Natural killer cell treated with Interleukin-12 subunit alpha and Interleukin-12 subunit beta and Interleukin-15 and Interleukin-18, amount 100 ng/mL, for 72 hours (primary cell): ENCODE results near the gene VSX1. TPM values are rescaled to one million over a fixed set of nuclear protein-coding genes. Genes with fewer than 3 reads are reported as not detected.

Source experiments
- ATAC-seq, 2 donors: fragments of 150-1000 bp; cut with Tn5 transposase in 1 of 2; sonication (Bioruptor Pico), chemical (Tn5 transposase) in 1 of 2; 2 replicates each; pipeline ENCODE4 v1.10.0; 2021
- DNase-seq: peaks from one replicate; pipeline ENCODE4 v3.0.0; 2022; ENCODE audit warnings: low spot score
- H3K27ac Mint-ChIP-seq, 2 donors: 1 replicate in 1 of 2; 2 replicates in 1 of 2; pipeline ENCODE4 v1.8.0; 2022; ENCODE audit warnings: mixed read lengths in 2 of 2, mild to moderate bottlenecking in 1 of 2, moderate library complexity in 1 of 2
- H3K27me3 Mint-ChIP-seq, 2 donors: 1 replicate in 1 of 2; 2 replicates in 1 of 2; pipeline ENCODE4 v1.8.0; 2022; ENCODE audit warnings: mixed read lengths in 2 of 2
- H3K36me3 Mint-ChIP-seq: one replicate; pipeline ENCODE4 v1.8.0; 2022; ENCODE audit warnings: mixed read lengths
- H3K4me1 Mint-ChIP-seq, 2 donors: 1 replicate in 1 of 2; 2 replicates in 1 of 2; pipeline ENCODE4 v1.8.0; 2022; ENCODE audit warnings: low read depth in 2 of 2, mixed read lengths in 2 of 2, mild to moderate bottlenecking in 1 of 2
- H3K4me3 Mint-ChIP-seq: one replicate; pipeline ENCODE4 v1.8.0; 2022; ENCODE audit warnings: mixed read lengths
- H3K9me3 Mint-ChIP-seq: 2 replicates; pipeline ENCODE4 v1.8.0; 2022; ENCODE audit warnings: mixed read lengths
- total RNA-seq, 2 donors: library from RNA; stranded (reverse); gene quantifications; one replicate each; pipeline ENCODE4 v1.2.3, GENCODE V29; 2022

VSX1 gene
- total RNA-seq, 2 donors from 2014 or later, result not detected

DNA sequence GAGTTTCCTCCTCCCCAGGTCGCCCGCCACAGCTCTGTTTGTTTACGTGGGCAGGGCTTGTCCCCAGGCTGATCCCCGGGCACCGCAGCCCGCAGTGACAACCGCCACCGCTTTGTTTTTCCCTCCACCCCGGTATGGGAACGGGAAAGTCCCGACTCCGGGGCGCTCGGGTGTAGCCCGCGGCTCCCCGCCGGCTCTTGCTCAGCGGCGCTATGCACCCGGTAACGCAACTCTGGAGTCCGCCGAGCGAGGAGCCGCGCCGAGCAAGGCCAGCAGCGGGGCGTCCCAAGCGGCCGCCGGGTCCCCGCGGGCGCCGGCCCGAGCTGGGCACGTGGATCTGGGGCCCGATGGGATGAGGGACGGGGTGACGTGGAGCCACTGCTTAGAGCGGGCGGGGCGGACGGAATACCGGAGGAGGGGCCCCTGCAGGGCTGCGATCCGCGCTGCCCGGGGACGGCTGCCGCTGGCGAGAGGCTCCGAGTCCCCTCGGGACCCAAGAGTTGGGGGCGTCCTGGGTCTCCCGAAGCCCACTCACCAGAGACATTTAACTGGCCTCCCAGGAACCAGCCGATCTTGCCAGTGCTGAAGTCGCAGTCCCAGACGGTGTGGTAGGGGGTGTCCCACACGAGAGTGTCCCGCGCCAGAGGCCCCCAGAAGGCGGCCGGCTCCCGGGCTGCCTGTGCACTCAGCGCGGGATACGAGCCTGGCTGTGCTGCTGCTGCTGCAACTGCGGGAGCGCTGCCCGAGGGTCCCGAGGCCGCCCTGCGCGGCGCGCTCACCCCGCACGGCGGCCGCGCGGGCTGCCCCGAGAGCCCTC, 24.5 kb downstream of the VSX1 start:
- peak; percentile 90 for DNase-seq
- H3K4me1 Mint-ChIP-seq, result peaks cover 28 to 36% of the 10 kb centered on the region in 2 donors
- peak overlapping the region; percentile 78 for H3K4me3 Mint-ChIP-seq
- peak; percentile 74 to 85 for ATAC-seq
- H3K36me3 Mint-ChIP-seq, result no peaks in the 10 kb centered on the region
- peaks cover 6 to 16% of the 10 kb centered on the region in 2 donors for H3K27me3 Mint-ChIP-seq
- no peaks in the 10 kb centered on the region for H3K9me3 Mint-ChIP-seq
- peak overlapping the region; percentile 56 to 62 for H3K27ac Mint-ChIP-seq

DNA sequence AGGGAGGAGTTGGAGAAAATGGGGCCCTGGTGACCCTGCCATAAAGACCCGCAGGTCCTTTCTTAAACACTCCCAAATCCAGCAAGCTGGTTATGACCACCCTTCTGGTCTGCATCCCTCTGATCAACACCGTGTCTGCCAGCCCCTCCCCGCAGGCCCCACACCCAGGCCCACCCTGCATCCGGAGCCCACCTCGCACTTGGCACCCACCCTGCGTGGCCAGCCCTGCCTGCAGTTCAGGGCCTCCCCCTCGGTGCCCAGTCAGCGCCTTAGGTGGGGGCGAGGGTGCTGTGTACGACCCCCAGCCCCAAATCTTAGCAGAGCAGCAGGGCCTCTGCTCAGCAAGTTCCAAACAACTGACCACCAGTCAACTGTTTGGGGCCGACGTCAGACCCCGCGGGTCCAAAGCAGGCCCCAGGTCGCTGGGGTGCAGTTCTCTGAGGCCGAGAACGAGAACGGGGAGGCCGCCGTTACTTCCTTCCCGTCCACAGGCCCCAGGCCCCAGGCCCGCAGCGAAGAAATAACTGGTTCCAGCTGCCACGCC, 25.2 kb downstream of the VSX1 start:
- Mint-ChIP-seq H3K27ac (peak overlapping the region; percentile 56 to 62), H3K9me3 (no peaks in the 10 kb centered on the region), H3K4me1 (peaks cover 33 to 42% of the 10 kb centered on the region in 2 donors), H3K36me3 (no peaks in the 10 kb centered on the region), H3K27me3 (peaks cover 6 to 16% of the 10 kb centered on the region in 2 donors), H3K4me3 (peak overlapping the region; percentile 78)
- ATAC-seq (peak in 1 of 2 donors; percentile 1), DNase-seq (no peak)

DNA sequence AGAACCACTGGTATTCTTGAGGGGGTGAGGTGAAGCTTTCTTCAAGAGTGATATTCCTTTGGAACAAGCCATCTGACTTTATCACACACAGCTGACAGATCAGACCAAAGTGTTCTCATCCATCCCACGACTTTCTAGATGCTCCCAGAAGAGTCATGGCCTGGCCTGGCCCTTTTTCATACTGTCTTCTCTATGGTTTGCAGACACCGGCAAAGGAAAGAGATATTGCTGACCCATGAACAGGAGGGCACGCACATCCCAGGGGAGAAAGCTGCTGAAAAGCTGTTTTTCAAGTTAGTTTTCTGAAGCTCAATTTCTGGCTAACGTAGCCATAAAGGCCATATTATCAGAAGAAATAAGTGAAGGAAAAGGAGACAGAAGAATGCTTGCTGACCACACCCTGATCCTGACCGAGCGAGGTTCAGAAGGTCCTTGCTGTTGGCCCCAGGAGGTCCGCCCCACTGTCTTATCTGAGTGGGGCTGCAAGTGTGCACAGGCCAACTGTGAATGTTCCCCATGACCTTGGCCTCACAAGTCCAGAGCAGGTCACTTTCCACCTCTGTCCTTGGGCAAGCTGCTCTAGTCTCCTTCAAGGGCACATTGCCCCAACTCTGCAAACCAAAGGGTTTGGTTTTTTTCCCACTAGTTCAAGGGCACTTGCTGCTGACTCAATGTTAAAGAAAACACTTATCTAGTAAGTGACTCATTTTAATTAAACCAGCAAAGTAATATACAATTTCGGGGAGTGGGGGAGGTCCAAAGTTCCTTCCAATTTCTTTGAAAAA, 26.0 kb downstream of the VSX1 start:
- Mint-ChIP-seq H3K9me3 (no peaks in the 10 kb centered on the region), H3K4me1 (peaks cover 40 to 50% of the 10 kb centered on the region in 2 donors), H3K4me3 (peak overlapping the region; percentile 78), H3K36me3 (no peaks in the 10 kb centered on the region), H3K27me3 (peaks cover 6 to 8% of the 10 kb centered on the region in 2 donors), H3K27ac (peak overlapping the region; percentile 56 to 62)
- DNase-seq (no peak), ATAC-seq (no peak)

DNA sequence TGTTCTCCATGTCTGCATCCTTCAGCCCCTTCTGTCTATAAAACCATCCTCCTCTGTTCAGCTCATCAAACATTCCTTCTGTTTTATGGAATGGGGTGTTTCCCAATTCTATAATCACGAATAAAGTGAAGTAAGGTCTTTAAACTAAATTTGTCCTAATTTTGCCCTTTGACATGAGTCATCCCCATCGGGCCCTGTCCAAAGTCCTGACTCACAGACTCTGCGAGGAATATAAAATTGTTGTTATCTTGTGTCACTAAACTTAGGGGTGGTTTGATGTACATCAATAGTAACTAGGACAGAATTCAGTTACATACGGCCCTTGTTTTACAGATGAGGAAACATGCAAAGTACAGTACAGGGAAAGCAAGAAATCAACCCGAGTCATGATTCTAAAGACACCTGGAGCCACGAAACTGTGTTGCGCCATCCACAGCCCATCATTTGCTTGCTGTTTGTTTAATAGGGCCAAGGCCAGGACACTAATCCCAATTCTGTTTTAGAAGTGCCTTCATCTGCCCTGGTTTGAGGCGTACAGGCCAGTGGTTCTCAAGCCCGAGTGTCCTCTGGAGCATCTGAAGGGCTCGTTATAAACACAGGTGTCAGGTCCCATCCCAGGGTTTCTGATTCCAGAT, 26.8 kb downstream of the VSX1 start:
- DNase-seq (no peak), ATAC-seq (no peak)
- Mint-ChIP-seq H3K36me3 (no peaks in the 10 kb centered on the region), H3K9me3 (no peaks in the 10 kb centered on the region), H3K4me1 (peaks cover 40 to 52% of the 10 kb centered on the region in 2 donors), H3K4me3 (no peak overlapping the region), H3K27me3 (no peaks in the 10 kb centered on the region), H3K27ac (peak overlapping the region in 1 of 2 donors; percentile 56)

DNA sequence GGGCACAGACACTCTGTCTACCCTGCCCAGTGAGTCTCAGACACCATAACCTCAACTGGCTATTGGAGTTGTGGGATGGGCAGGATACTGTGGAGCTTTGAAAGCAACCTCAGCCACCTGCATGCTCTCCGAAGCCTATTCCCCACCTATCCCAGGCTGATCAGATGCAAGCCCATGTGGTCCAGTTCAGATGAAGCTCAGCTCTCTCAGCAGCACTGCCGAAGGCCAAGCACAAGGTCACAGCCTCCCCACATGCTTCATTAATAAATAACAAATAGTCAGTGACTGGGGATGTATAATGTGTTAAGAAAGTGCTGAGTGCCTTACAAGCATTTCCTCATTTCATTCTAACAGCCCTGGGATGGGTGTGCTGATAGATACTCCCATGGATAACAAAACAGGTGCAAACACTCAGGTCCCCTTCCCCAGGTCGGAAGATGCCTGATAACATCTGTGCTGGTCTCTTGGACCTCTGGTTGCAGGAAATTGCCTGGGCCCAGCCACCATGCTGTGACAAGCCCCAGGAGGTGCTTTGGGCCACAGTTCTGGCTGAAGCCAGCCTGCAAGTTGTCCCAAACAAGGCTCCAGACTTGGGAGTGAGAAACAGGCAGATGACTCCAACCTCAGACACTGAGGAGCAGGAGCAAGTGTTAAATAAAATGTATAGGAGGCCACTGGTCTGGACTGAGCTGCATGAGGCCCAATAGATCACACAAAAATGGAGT, 27.7 kb downstream of the VSX1 start:
- H3K4me3 Mint-ChIP-seq, result no peak overlapping the region
- peaks cover 41 to 58% of the 10 kb centered on the region in 2 donors for H3K4me1 Mint-ChIP-seq
- no peaks in the 10 kb centered on the region for H3K27me3 Mint-ChIP-seq
- H3K9me3 Mint-ChIP-seq, result no peaks in the 10 kb centered on the region
- ATAC-seq (no peak), DNase-seq (no peak)
- peak overlapping the region; percentile 28 to 48 for H3K27ac Mint-ChIP-seq
- no peaks in the 10 kb centered on the region for H3K36me3 Mint-ChIP-seq

DNA sequence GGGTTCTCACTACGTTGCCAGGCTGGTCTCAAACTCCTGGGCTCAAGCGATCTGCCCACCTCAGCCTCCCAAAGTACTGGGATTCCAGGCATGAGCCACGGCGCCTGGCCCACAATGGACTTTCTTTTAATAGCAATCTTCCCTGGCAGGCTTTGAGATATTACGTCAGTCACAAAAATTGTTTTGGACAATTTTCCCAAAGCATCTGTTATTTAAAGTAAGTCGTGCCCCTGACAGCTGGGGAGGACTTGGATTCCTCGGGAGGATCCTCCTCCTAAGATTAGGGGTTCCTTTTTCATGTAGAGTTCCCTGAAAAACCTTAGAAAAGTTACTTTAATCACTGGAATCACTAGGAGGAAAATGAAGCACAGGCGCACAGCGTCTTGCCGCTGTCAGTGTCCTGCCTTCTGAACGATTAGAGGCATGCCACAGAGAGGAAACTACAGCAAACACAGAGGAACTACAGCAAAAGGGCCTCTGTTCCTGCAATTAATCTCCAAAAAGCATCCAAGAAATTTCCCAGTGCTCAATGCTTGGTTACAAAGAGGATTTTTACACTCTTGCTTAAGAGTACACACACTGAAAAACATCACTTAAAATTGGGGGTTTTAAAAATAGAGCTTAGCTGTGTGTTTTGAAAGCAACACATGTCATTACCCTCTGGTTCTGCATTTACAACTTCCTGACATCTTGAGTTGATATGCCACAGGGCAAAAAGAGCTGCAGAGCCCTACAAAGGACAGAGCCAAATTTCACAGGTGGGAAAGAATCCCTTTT, 28.5 kb downstream of the VSX1 start:
- Mint-ChIP-seq H3K4me3 (peak overlapping the region; percentile 30), H3K36me3 (no peaks in the 10 kb centered on the region), H3K27ac (peak overlapping the region in 1 of 2 donors; percentile 70), H3K9me3 (no peaks in the 10 kb centered on the region), H3K4me1 (peaks cover 47 to 60% of the 10 kb centered on the region in 2 donors), H3K27me3 (no peaks in the 10 kb centered on the region)
- no peak for ATAC-seq
- no peak for DNase-seq

DNA sequence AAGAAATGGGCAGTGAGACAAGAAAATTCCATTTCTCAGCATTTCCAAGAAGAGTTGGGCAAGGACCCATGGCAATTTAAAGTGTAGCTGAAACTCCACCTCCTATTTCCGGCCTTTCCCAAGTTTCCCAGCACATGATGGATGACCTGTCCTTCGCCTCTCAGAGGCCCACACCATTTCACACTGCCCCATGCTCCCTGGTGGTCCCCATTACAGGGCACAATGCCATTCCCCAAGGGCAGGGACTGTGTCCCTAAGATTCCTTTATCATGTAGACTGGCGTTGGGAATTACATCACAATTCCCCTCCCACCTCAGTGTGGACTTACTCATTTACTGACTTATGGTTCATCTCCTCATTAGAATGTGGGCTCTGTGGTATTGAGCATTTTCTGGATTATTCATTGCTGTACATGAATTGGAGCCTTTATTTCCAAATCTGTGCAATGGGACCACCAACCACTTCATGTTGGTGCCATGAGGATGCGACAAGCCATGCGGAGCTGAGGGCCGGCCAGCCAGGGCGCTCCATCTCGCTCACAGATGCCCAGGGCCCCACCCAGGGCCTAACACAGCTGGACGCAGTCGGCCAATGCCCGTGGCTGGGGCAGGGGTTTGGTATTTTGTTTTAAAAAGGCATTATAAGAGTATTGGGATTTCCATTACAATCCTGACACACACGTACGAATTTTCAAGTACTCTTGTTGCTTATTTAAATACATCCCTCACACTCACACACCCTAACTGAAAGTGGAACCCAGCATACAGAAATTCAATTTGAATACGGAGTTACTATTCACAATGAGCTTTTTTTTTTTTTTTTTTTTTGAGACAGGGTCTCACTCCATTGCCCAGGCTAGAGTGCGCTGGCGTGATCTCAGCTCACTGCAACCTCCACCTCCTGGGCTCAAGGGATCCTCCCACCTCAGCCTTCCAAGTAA, 29.4 kb downstream of the VSX1 start:
- Mint-ChIP-seq H3K4me1 (peaks cover 47 to 60% of the 10 kb centered on the region in 2 donors), H3K27ac (peak overlapping the region in 1 of 2 donors; percentile 70), H3K36me3 (no peaks in the 10 kb centered on the region), H3K27me3 (no peaks in the 10 kb centered on the region), H3K9me3 (no peaks in the 10 kb centered on the region), H3K4me3 (no peak overlapping the region)
- DNase-seq (no peak), ATAC-seq (no peak)

DNA sequence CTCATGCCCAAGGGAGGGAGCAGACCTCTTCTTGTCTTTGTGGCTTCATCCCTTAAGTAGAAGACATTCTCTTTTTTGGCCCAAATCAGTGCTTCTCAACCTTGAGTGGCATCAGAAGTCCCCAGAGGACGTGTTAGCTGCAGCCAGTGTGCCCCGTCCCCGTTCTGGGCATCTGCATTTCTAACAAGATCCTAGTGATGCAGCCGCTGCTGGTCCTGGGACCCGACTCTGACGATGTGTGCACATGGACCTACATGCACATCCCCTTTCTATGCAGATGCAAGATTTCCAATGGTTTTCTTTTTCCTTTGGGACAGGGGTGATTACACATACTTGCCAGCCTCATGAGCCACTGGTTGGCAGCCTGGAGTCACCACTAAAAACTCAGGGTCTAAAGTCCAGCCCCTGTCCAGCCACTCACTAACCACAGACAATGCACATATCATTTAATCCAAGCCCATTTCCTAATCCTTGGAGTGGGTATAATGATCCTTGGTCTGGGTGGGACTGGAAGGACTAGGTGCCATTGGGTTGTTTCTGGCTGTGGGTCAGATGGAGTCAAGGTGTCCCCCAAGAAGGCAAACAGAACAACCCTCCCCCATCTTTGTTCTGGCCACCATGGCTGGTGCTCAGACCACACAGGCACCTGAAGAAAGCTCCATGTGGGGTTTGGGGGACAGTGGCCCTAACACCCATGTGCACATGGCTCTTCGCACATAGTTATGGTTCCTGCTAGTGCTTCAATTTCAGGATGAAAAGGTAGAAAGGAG, 30.4 kb downstream of the VSX1 start:
- ATAC-seq, result no peak
- Mint-ChIP-seq H3K27ac (peak overlapping the region in 1 of 2 donors; percentile 71), H3K27me3 (no peaks in the 10 kb centered on the region), H3K36me3 (no peaks in the 10 kb centered on the region), H3K4me3 (no peak overlapping the region), H3K9me3 (no peaks in the 10 kb centered on the region), H3K4me1 (peaks cover 47 to 58% of the 10 kb centered on the region in 2 donors)
- no peak for DNase-seq

DNA sequence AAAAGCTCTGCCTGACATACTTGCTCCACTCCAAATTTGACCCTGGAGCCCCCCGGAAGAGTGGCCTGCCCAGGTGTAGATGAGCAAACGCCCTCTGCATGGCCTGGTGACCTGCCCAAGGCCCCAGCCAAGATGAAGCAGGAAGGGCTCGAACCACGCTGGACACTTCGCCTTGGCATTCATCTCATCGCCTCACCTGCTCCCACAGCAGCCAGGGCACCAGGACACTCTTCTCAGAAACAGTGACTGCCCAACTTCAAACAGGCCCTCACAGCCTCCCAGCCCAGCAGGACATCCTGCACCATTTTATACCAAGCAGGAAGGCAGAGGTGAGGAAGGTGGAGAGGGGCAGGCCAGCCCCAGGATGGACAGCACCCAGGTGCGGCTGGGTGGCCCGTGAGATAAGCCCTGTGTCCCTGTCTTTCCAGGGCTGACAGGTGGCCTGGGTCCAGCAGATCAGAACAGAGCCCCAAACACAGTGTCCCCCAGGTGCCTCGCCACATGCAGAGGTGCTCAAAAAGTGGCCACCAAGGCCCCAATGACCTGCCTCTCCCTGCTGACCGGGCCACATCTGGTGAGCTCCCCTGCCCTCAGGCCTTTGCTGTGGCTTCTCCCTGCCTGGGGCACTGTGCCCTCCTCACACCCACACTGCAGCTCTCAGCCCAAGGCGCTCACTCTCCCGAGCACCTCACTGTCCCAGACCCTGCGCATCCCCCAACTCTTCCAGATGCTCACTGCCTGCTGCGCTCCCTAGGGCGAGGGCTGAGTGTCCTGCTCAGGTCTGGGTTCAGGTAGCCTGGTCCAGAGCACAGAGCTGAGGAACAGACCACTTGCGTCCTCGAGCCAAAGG, 31.2 kb downstream of the VSX1 start:
- Mint-ChIP-seq H3K36me3 (no peaks in the 10 kb centered on the region), H3K4me1 (peaks cover 40 to 52% of the 10 kb centered on the region in 2 donors), H3K27me3 (no peaks in the 10 kb centered on the region), H3K4me3 (no peak overlapping the region), H3K27ac (peak overlapping the region in 1 of 2 donors; percentile 71), H3K9me3 (no peaks in the 10 kb centered on the region)
- ATAC-seq (no peak), DNase-seq (no peak)

DNA sequence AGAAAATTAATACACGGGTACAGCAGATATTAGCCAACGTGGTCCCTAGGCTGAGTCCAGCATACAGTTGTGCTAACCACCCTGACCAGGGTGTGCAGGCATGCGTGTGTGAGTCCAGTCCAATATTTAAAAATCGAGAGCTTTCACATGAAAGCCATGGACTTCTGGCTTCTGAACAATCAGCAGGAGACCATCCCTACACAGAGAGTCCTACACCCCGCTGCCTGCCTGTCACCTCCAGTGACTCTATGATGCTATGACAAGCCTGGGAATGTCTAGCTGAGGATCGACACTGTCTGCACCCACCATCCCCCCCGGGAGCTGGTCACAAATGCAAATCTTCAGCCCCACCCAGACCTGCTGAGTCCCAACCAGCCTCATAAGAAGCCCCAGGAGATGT, 31.9 kb downstream of the VSX1 start:
- no peaks in the 10 kb centered on the region for H3K9me3 Mint-ChIP-seq
- no peaks in the 10 kb centered on the region for H3K36me3 Mint-ChIP-seq
- H3K27ac Mint-ChIP-seq, result no peak overlapping the region
- H3K4me1 Mint-ChIP-seq, result peaks cover 37 to 54% of the 10 kb centered on the region in 2 donors
- no peak for DNase-seq
- no peak for ATAC-seq
- H3K27me3 Mint-ChIP-seq, result no peaks in the 10 kb centered on the region
- no peak overlapping the region for H3K4me3 Mint-ChIP-seq
